ENCODE results near the gene CHCHD3.

DNA sequence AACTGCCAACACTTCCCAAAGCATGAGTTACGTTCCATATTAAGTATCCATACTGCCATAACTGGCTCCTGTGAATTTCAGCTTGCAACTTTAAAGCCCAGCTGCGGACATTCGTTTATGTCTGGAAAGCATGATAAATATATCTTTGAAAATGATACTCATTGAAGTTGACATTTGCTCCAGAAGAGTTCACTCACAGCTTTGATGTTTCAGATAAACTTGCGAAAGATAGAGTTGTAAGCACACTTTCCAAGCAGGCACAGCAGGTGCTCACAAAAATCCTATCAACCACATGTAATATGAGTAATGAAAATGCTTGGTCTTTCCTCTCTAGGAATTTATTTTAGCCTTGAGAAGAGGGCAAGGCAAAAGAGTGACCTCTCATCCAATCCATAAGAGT lies 4.5 kb downstream of the CHCHD3 start:
- TF ChIP-seq, protein P1, sequence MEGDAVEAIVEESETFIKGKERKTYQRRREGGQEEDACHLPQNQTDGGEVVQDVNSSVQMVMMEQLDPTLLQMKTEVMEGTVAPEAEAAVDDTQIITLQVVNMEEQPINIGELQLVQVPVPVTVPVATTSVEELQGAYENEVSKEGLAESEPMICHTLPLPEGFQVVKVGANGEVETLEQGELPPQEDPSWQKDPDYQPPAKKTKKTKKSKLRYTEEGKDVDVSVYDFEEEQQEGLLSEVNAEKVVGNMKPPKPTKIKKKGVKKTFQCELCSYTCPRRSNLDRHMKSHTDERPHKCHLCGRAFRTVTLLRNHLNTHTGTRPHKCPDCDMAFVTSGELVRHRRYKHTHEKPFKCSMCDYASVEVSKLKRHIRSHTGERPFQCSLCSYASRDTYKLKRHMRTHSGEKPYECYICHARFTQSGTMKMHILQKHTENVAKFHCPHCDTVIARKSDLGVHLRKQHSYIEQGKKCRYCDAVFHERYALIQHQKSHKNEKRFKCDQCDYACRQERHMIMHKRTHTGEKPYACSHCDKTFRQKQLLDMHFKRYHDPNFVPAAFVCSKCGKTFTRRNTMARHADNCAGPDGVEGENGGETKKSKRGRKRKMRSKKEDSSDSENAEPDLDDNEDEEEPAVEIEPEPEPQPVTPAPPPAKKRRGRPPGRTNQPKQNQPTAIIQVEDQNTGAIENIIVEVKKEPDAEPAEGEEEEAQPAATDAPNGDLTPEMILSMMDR (IDR thresholded peaks at IDR 0.05) = no peak
- TF ChIP-seq POLR2AphosphoS5 (IDR thresholded peaks at IDR 0.05) = no peak

Measured in breast epithelium (tissue), 3 donors.